Measurements from ENCODE around the gene FUS.
"Not testable (repeated sequence)": the region's sequence is repeated elsewhere in the genome, so short reads cannot be mapped to it uniquely, and the experiment has no call there.

The FUS gene

GRCh38 chr16:31179747-31180459 lies at the start of gene FUS:
TSS of gene FUS (plus strand) at chr16:31180139. CDS start at chr16:31180215, 76 bp downstream.
- peak; percentile 85 for ATAC-seq
- H3K9me3 Mint-ChIP-seq, result no peaks in the 10 kb centered on the region
- peaks cover 37% of the 10 kb centered on the region for H3K36me3 Mint-ChIP-seq
- H3K27ac Mint-ChIP-seq, result peak within 1 kb of the TSS; percentile 100
- no peaks in the 10 kb centered on the region for H3K27me3 Mint-ChIP-seq
- peak within 1 kb of the TSS; percentile 96 for H3K4me3 Mint-ChIP-seq
- peaks cover 62% of the 10 kb centered on the region for H3K4me1 Mint-ChIP-seq

GRCh38 chr16:31130336-31130891 lies 49.5 kb upstream of the FUS start:
- no peak for ATAC-seq
- Mint-ChIP-seq H3K27ac (no peak overlapping the region), H3K4me1 (peaks cover 7% of the 10 kb centered on the region), H3K27me3 (no peaks in the 10 kb centered on the region), H3K36me3 (peaks cover 37% of the 10 kb centered on the region), H3K9me3 (no peaks in the 10 kb centered on the region), H3K4me3 (no peak overlapping the region)

DNA sequence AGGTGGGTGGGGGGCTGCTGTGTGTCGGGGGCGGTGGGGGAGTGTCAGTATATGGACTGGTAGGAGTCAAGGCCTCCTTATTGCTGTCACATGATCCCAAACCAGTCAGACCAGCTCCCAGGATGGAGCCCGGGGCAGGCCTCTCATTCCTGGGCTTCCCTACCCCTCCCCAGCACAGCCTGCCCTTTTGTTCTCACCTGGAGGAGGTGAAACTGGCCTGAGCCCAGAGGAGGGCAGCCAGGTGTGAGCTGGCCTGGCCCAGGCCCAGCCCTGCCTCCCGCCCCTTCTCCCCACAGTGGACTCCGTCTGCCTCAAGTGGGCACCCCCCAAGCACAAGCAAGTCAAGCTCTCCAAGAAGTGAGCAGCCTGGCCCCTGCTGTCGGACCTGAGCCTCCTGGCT lies 49.0 kb upstream of the FUS start:
- no peak overlapping the region for H3K4me3 Mint-ChIP-seq
- H3K27me3 Mint-ChIP-seq, result no peaks in the 10 kb centered on the region
- H3K9me3 Mint-ChIP-seq, result no peaks in the 10 kb centered on the region
- no peak for ATAC-seq
- H3K4me1 Mint-ChIP-seq, result peaks cover 4% of the 10 kb centered on the region
- peaks cover 33% of the 10 kb centered on the region for H3K36me3 Mint-ChIP-seq
- no peak overlapping the region for H3K27ac Mint-ChIP-seq

DNA sequence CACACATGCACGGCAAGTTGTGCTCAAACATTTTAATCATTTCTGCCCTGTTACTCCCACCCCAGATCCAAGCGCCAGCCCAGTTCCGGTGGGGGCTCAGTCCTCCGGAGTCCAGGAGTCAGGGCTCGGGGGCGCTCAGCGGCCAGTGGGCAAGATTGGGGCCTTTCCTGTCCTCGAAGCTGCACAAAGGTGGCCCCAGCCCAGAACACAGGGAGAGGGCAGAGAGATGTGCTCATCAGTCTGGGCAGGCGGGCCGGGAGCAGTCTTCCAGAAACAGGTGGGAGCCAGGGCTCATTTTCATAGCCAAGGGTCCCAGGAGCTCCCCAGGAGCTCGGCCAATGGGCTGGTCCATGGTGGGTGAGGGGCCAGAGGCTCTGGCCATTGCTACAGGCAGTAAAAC lies 48.5 kb upstream of the FUS start:
- ATAC-seq, result no peak
- Mint-ChIP-seq H3K36me3 (peaks cover 28% of the 10 kb centered on the region), H3K27me3 (no peaks in the 10 kb centered on the region), H3K27ac (no peak overlapping the region), H3K4me3 (no peak overlapping the region), H3K4me1 (no peaks in the 10 kb centered on the region), H3K9me3 (no peaks in the 10 kb centered on the region)

DNA sequence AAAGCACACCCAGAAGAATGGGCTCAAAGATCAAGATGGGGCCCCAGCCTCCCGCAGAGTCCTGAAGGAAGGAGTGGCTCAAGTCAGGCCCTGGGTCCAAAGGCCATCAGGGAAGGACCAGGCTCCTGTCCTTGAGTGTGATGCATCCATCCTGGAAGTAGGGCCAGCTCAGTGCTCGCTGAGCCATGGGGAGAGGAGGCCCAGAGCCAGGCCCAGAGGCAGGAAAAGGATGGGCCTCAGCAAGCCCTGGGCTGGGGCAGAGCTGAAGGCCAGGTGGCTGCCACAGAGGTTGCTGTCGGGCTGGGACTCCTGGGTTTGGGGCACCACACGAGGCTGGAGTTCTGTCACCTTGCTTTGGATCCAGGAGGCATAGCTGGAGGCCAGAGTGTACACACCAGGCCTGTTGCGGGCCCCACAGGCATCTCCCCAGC lies 48.1 kb upstream of the FUS start:
- Mint-ChIP-seq H3K4me3 (no peak overlapping the region), H3K27ac (no peak overlapping the region), H3K36me3 (peaks cover 27% of the 10 kb centered on the region), H3K27me3 (no peaks in the 10 kb centered on the region), H3K9me3 (no peaks in the 10 kb centered on the region), H3K4me1 (no peaks in the 10 kb centered on the region)
- no peak for ATAC-seq

GRCh38 chr16:31132303-31132979 lies 47.5 kb upstream of the FUS start:
- Mint-ChIP-seq H3K9me3 (no peaks in the 10 kb centered on the region), H3K4me3 (no peak overlapping the region), H3K27me3 (no peaks in the 10 kb centered on the region), H3K27ac (no peak overlapping the region), H3K36me3 (peaks cover 26% of the 10 kb centered on the region), H3K4me1 (no peaks in the 10 kb centered on the region)
- ATAC-seq, result no peak

DNA sequence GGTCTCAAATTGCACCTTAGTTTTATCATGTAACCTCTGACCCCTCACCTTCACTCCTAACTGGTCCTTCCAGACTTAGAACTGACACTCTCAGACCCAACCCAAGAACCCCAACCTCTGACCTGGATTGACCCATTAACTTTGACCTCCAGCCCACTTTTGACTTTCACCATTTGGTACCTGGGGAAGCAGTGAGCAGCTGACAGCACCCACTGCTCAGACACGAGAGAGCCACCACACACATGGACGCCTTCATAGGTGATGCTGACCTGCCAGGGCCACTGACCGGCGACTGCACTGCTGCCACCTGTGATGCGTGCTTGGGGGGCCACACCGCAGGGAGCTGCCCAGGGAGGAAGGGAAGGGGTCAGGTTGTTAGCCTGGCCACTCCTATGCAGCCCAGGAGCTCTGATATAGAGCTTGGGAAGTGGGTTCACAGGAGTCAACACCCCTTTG lies 46.9 kb upstream of the FUS start:
- H3K27ac Mint-ChIP-seq, result no peak overlapping the region
- peaks cover 19% of the 10 kb centered on the region for H3K36me3 Mint-ChIP-seq
- H3K4me1 Mint-ChIP-seq, result no peaks in the 10 kb centered on the region
- no peaks in the 10 kb centered on the region for H3K9me3 Mint-ChIP-seq
- no peak overlapping the region for H3K4me3 Mint-ChIP-seq
- ATAC-seq, result no peak
- H3K27me3 Mint-ChIP-seq, result no peaks in the 10 kb centered on the region

DNA sequence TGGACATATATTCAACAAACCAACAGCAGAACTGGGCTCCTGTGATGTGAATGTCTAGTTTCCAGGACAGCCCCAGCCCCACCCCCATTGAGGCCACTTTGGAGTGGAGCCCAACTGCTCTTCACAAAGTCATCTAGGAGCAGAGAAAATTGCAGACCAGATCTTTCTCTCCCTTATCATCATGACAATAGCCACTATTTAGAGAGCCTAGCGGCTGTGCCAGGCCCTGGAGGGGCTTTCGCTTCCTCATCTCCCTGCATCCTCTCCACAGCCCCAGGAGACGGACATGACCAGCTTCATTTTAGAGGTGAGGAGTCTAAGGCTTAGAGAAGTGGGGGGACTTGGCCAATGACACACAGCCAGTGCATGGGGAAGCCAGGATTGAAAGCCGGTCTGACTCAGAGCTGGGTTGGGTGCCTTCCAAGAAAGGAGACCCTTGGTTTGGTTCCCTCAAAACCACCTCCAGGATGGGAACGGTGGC lies 45.8 kb upstream of the FUS start:
- Mint-ChIP-seq H3K27me3 (no peaks in the 10 kb centered on the region), H3K4me1 (no peaks in the 10 kb centered on the region), H3K4me3 (no peak overlapping the region), H3K36me3 (peaks cover 19% of the 10 kb centered on the region), H3K9me3 (no peaks in the 10 kb centered on the region), H3K27ac (no peak overlapping the region)
- ATAC-seq, result no peak

DNA sequence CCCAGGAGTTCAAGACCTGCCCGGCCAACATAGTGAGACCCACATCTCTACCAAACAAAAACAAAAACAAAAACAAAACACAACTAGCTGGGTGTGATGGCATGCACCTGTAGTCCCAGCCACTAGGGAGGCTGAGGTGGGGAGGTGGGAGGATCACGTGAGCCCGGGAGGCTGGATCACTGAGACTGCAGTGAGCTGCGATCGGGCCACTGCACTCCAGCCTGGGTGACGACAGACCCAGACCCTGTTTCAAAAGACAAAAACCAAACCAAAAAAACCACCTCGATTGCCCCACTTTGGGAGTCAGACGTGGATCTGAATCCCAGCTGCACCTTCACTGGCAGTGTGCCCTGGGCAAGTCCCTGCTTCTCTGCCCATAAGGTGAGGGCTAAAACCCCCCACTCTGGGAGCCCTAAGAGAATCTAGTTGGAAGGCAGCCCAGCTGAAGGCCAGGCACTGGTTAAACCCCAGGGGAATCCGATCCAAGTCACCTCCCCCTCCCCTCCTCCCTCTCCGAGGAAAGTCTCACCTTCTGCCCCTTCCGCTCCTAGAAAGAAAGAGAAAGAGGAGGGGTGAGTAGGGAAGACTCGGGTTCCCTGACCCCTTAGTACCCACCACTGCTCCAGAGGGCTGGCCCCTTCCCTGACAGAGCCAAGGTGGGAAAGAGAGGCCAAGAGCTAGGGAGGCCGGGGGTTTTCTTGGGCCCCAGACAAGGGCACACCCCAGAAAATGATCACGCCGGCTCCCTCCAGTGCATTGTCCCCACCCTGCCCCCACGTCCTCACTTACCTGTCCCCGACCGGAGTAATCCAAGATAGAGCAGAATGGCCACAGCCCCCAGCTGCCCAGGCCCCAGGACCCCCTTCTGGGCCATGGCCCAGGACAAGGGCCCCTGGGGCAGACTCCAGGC lies 45.1 kb upstream of the FUS start:
- Mint-ChIP-seq H3K27me3 (no peaks in the 10 kb centered on the region), H3K4me1 (no peaks in the 10 kb centered on the region), H3K9me3 (no peaks in the 10 kb centered on the region), H3K27ac (no peak overlapping the region), H3K36me3 (peaks cover 19% of the 10 kb centered on the region), H3K4me3 (no peak overlapping the region)
- ATAC-seq, result no peak

GRCh38 chr16:31135535-31136286 lies 44.2 kb upstream of the FUS start, which contains the start of gene PRSS8:
TSS of gene PRSS8 (minus strand) at chr16:31135727. CDS start at chr16:31135498, 229 bp downstream.
- H3K4me3 Mint-ChIP-seq, result no peak within 1 kb of the TSS
- H3K4me1 Mint-ChIP-seq, result no peaks in the 10 kb centered on the region
- no peak within 1 kb of the TSS for H3K27ac Mint-ChIP-seq
- no peak for ATAC-seq
- H3K36me3 Mint-ChIP-seq, result peaks cover 13% of the 10 kb centered on the region
- H3K27me3 Mint-ChIP-seq, result no peaks in the 10 kb centered on the region
- H3K9me3 Mint-ChIP-seq, result no peaks in the 10 kb centered on the region

GRCh38 chr16:31136287-31136662 lies 43.7 kb upstream of the FUS start:
- H3K27ac Mint-ChIP-seq, result no peak overlapping the region
- H3K36me3 Mint-ChIP-seq, result peaks cover 7% of the 10 kb centered on the region
- ATAC-seq, result no peak
- no peaks in the 10 kb centered on the region for H3K27me3 Mint-ChIP-seq
- no peaks in the 10 kb centered on the region for H3K9me3 Mint-ChIP-seq
- H3K4me1 Mint-ChIP-seq, result no peaks in the 10 kb centered on the region
- H3K4me3 Mint-ChIP-seq, result no peak overlapping the region

DNA sequence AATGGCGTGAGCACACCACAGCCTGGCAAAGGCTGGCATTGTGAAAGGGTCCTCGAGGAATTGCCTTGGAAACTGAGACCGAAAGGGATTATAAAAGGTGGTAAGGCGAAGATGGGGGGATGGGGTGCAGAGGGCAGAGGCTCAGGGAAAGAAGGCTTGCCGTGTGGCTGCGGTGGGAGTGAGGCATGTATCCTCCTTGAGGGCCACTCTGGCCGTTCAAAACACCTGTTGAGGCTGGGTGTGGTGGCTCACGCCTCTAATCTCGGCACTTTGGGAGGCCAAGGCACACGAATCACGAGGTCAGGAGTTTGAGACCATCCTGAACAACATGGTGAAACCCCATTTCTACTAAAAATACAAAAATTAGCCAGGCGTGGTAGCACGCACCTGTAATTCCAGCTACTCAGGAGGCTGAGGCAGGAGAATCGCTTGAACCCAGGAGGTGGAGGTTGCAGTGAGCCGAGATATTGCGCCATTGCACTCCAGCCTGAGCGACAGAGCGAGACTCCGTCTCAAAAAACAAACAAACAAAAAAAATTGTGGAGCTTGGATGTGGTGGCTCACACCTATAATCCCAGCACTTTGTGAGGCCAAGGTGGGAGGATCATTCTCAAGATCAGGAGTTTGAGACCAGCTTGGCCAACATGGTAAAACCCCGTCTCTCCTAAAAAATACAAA lies 43.0 kb upstream of the FUS start:
- not testable (repeated sequence) for ATAC-seq, H3K36me3 Mint-ChIP-seq, H3K27me3 Mint-ChIP-seq, H3K4me1 Mint-ChIP-seq, H3K4me3 Mint-ChIP-seq, H3K27ac Mint-ChIP-seq, H3K9me3 Mint-ChIP-seq

- no peaks in the 10 kb centered on the region for H3K36me3 Mint-ChIP-seq
- no peaks in the 10 kb centered on the region for H3K9me3 Mint-ChIP-seq
- no peak for ATAC-seq
Measured at GRCh38 chr16:31138621-31139578, 41.0 kb upstream of the FUS start.

More at GRCh38 chr16:31138621-31139578, 41.0 kb upstream of the FUS start:
- Mint-ChIP-seq H3K4me3 (no peak overlapping the region), H3K27me3 (no peaks in the 10 kb centered on the region), H3K27ac (no peak overlapping the region), H3K4me1 (peaks cover 17% of the 10 kb centered on the region)

All from stimulated activated memory B cell treated with anti-CD40 and anti-IgM and Interleukin-4, amounts not matched to agents 10 μg/mL and 1 μg/mL and 100 μg/mL, for 72 hours (primary cell).